ENCODE data around the gene CREB1. TPM values are rescaled to one million over a fixed set of nuclear protein-coding genes. Genes with fewer than 3 reads are reported as not detected.

The CREB1 gene
- total and polyA plus RNA-seq, 2 donors (not counting 1 experiment from before 2014, with no cell fraction given) = 42.5 to 156 TPM

GRCh38 chr2:207540431-207540830 lies 10.7 kb downstream of the CREB1 start:
- no peak overlapping the region for H2AFZ ChIP-seq (ENCODE audit: insufficient read depth, low read depth, low read length, poor library complexity, severe bottlenecking)
- H3K4me1 Mint-ChIP-seq = peaks cover 57% of the 10 kb centered on the region
- DNase-seq (no peak), ATAC-seq (ENCODE audit: low read depth) (no peak)
- peaks cover 21 to 25% of the 10 kb centered on the region in 2 donors for H3K4me1 ChIP-seq (ENCODE audit: control insufficient read depth in 2 of 2, insufficient read depth in 2 of 2, low read length in 2 of 2)
- no peak overlapping the region for H3K27ac Mint-ChIP-seq
- peaks cover 100% of the 10 kb centered on the region for H3K79me2 ChIP-seq (ENCODE audit: control insufficient read depth, insufficient read depth, low read length)
- H3K9me3 ChIP-seq (ENCODE audit: control extremely low read depth in 1 of 3, control insufficient read depth in 2 of 3, insufficient read depth in 1 of 3, low read length in 2 of 3) = no peaks in the 10 kb centered on the region
- no CpG with 5 or more reads among the region's 2 CpGs for WGBS (ENCODE audit: insufficient coverage)
- H3K4me3 ChIP-seq (ENCODE audit: control extremely low read depth in 1 of 5, extremely low read depth in 1 of 5, insufficient read depth in 1 of 5, low read depth in 2 of 5, low read length in 4 of 5) = no peak overlapping the region
- peaks cover 71% of the 10 kb centered on the region for H4K20me1 ChIP-seq (ENCODE audit: control insufficient read depth, insufficient read depth, low read length, poor library complexity, severe bottlenecking)
- H3K4me3 Mint-ChIP-seq = no peak overlapping the region
- ChIA-PET POLR2A (interaction anchor here (0.6 kb wide), 1 partner anchor 76 kb away, joined by 4 read pairs; no protein-coding TSS in a partner anchor), CTCF (interaction anchor here (1.4 kb wide), 1 partner anchor 85 kb away, joined by 3 read pairs; the partner anchor contains the start of gene METTL21A)
- H3K9ac ChIP-seq (ENCODE audit: low read length) = no peak overlapping the region
- TF ChIP-seq, protein P1, sequence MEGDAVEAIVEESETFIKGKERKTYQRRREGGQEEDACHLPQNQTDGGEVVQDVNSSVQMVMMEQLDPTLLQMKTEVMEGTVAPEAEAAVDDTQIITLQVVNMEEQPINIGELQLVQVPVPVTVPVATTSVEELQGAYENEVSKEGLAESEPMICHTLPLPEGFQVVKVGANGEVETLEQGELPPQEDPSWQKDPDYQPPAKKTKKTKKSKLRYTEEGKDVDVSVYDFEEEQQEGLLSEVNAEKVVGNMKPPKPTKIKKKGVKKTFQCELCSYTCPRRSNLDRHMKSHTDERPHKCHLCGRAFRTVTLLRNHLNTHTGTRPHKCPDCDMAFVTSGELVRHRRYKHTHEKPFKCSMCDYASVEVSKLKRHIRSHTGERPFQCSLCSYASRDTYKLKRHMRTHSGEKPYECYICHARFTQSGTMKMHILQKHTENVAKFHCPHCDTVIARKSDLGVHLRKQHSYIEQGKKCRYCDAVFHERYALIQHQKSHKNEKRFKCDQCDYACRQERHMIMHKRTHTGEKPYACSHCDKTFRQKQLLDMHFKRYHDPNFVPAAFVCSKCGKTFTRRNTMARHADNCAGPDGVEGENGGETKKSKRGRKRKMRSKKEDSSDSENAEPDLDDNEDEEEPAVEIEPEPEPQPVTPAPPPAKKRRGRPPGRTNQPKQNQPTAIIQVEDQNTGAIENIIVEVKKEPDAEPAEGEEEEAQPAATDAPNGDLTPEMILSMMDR (IDR thresholded peaks at IDR 0.05) = no peak
- no peak for TF ChIP-seq EZH2 (IDR thresholded peaks at IDR 0.05; ENCODE audit: borderline replicate concordance, insufficient read depth, low read depth, low read length, poor library complexity, severe bottlenecking)
- H3K9me3 Mint-ChIP-seq (ENCODE audit: insufficient read depth) = no peaks in the 10 kb centered on the region
- intact Hi-C loops (cut with micrococcal nuclease) = loop anchor here (5.0 kb wide), 1 partner anchor 37 kb away; no protein-coding TSS in a partner anchor
- no peaks in the 10 kb centered on the region for H3K27me3 Mint-ChIP-seq
- H3K27ac ChIP-seq (ENCODE audit: low read length in 2 of 2) = no peak overlapping the region
- no peaks in the 10 kb centered on the region for H3K27me3 ChIP-seq (replicated peaks in 1 of 4; ENCODE audit: control extremely low read depth in 1 of 4, control insufficient read depth in 3 of 4, insufficient read depth in 4 of 4, low read length in 3 of 4)
- H3K4me2 ChIP-seq (replicated peaks; ENCODE audit: low read depth, low read length, poor library complexity, severe bottlenecking) = no peak overlapping the region
- peaks cover 3 to 16% of the 10 kb centered on the region in 2 experiments for H3K36me3 ChIP-seq (replicated peaks in 1 of 2; ENCODE audit: control extremely low read depth in 1 of 2, control insufficient read depth in 1 of 2, extremely low read depth in 1 of 2, insufficient read depth in 2 of 2, low read length in 1 of 2)

GRCh38 chr2:207541933-207542332 lies 12.2 kb downstream of the CREB1 start:
- DNase-seq (no peak), ATAC-seq (ENCODE audit: low read depth) (no peak)
- ChIA-PET CTCF (interaction anchor here (1.2 to 1.6 kb wide), 3 partner anchors 13 to 84 kb away, joined by 3 to 5 read pairs (median 3); partner anchors contain the start of gene METTL21A), POLR2A (no interaction called here)
- intact Hi-C loops (cut with micrococcal nuclease) = loop anchor here (5.0 kb wide), 1 partner anchor 35 kb away; no protein-coding TSS in a partner anchor
- Histone ChIP-seq H3K27ac (ENCODE audit: low read length in 2 of 2) (peak overlapping the region in 1 of 2 donors; percentile 33), H3K9ac (ENCODE audit: low read length) (no peak overlapping the region), H3K9me3 (ENCODE audit: control extremely low read depth in 1 of 3, control insufficient read depth in 2 of 3, insufficient read depth in 1 of 3, low read length in 2 of 3) (no peaks in the 10 kb centered on the region), H4K20me1 (ENCODE audit: control insufficient read depth, insufficient read depth, low read length, poor library complexity, severe bottlenecking) (peaks cover 71% of the 10 kb centered on the region), H3K4me2 (replicated peaks; ENCODE audit: low read depth, low read length, poor library complexity, severe bottlenecking) (no peak overlapping the region), H3K79me2 (ENCODE audit: control insufficient read depth, insufficient read depth, low read length) (peaks cover 100% of the 10 kb centered on the region), H3K4me1 (ENCODE audit: control insufficient read depth in 2 of 2, insufficient read depth in 2 of 2, low read length in 2 of 2) (peaks cover 11 to 14% of the 10 kb centered on the region in 2 donors), H3K36me3 (replicated peaks in 1 of 2; ENCODE audit: control extremely low read depth in 1 of 2, control insufficient read depth in 1 of 2, extremely low read depth in 1 of 2, insufficient read depth in 2 of 2, low read length in 1 of 2) (peaks cover 3 to 13% of the 10 kb centered on the region in 2 experiments), H3K27me3 (replicated peaks in 1 of 4; ENCODE audit: control extremely low read depth in 1 of 4, control insufficient read depth in 3 of 4, insufficient read depth in 4 of 4, low read length in 3 of 4) (no peaks in the 10 kb centered on the region), H3K4me3 (ENCODE audit: control extremely low read depth in 1 of 5, extremely low read depth in 1 of 5, insufficient read depth in 1 of 5, low read depth in 2 of 5, low read length in 4 of 5) (no peak overlapping the region), H2AFZ (ENCODE audit: insufficient read depth, low read depth, low read length, poor library complexity, severe bottlenecking) (no peak overlapping the region)
- H3K4me3 Mint-ChIP-seq = no peak overlapping the region
- WGBS (ENCODE audit: insufficient coverage) = no CpG with 5 or more reads among the region's 2 CpGs
- no peak overlapping the region for H3K27ac Mint-ChIP-seq
- H3K9me3 Mint-ChIP-seq (ENCODE audit: insufficient read depth) = no peaks in the 10 kb centered on the region
- H3K4me1 Mint-ChIP-seq = peaks cover 58% of the 10 kb centered on the region
- TF ChIP-seq, protein P1 (IDR thresholded peaks at IDR 0.05) = no peak
- TF ChIP-seq EZH2 (IDR thresholded peaks at IDR 0.05; ENCODE audit: borderline replicate concordance, insufficient read depth, low read depth, low read length, poor library complexity, severe bottlenecking) = no peak
- no peaks in the 10 kb centered on the region for H3K27me3 Mint-ChIP-seq

Measured in B cell (primary cell).